Upper lobe of left lung (tissue), 4 donors: ENCODE measurements around the gene PLA2G5.

ENCODE experiments used
- EP300 ChIP-seq, 4 donors: sonication (generic); formaldehyde crosslinking; IDR thresholded peaks; one replicate each; pipeline ENCODE4 v1.5.1; 2017; ENCODE audit warnings: antibody characterized with exemption in 4 of 4, control low read depth in 2 of 4
- POLR2A ChIP-seq, 4 donors: fragments of 450-650 bp; IDR thresholded peaks; one replicate each; pipeline ENCODE4 v1.5.1; 2016 to 2017; ENCODE audit warnings: antibody characterized with exemption in 4 of 4, mild to moderate bottlenecking in 2 of 4
- POLR2AphosphoS5 ChIP-seq, 2 donors: sonication (generic); formaldehyde crosslinking; IDR thresholded peaks; one replicate each; pipeline ENCODE4 v1.5.1; 2017; ENCODE audit warnings: antibody characterized with exemption in 2 of 2
- TF ChIP-seq, protein P1 (sequence below), 6 experiments: fragments of 450-650 bp in 4 of 6; fragments of 200-600 bp in 2 of 6; sonication (generic) in 2 of 6; IDR thresholded peaks; one replicate each; pipeline ENCODE4 v1.5.1; 2016 to 2019; ENCODE audit warnings: antibody characterized with exemption in 6 of 6

DNA sequence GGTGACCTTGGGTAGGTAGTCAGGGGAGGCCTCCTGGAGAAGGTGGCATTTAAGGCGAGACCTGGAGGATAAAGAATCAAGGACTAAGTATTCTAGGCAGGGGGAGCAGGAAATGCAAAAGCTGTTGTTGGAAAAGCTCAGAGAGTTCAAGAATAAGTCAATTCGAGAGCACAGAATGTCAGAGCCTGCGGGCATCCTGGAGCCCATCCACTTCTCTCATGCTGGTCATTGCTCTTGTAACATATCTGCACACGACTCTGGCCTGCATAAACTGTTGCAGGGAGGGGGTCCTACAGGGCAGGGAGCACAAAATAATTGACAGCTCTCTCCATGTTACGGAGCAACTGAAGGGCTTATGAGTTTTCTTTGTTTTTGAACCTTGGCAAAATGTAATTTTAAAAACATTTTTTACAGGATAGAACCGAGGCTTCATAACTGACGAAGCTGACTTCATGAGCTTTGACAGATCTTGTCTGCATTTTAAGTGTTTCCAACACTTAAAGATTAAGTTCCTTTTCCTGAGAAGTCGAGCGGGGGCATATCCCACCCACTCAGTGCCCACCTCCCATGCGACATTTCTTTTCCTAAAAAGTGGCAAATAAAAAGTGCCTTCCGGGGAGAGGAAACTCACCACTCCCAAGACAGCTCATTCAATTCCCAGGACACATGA is 4.2 kb downstream of the PLA2G5 start:
- TF ChIP-seq POLR2A (IDR thresholded peaks at IDR 0.05) (no peak), EP300 (IDR thresholded peaks at IDR 0.05) (no peak), POLR2AphosphoS5 (IDR thresholded peaks at IDR 0.05) (no peak)
- TF ChIP-seq, protein P1, sequence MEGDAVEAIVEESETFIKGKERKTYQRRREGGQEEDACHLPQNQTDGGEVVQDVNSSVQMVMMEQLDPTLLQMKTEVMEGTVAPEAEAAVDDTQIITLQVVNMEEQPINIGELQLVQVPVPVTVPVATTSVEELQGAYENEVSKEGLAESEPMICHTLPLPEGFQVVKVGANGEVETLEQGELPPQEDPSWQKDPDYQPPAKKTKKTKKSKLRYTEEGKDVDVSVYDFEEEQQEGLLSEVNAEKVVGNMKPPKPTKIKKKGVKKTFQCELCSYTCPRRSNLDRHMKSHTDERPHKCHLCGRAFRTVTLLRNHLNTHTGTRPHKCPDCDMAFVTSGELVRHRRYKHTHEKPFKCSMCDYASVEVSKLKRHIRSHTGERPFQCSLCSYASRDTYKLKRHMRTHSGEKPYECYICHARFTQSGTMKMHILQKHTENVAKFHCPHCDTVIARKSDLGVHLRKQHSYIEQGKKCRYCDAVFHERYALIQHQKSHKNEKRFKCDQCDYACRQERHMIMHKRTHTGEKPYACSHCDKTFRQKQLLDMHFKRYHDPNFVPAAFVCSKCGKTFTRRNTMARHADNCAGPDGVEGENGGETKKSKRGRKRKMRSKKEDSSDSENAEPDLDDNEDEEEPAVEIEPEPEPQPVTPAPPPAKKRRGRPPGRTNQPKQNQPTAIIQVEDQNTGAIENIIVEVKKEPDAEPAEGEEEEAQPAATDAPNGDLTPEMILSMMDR (IDR thresholded peaks at IDR 0.05), result no peak
